HG03039 (cell line): ENCODE results near the gene CCDC28B.

Experiments
- ATAC-seq: cut with Tn5 transposase; IDR thresholded peaks from one replicate; pipeline ENCODE4 v1.9.1; 2021; ENCODE audit warnings: mild to moderate bottlenecking, moderate library complexity; ENCODE audit not compliant: unreplicated experiment

Gene CCDC28B

GRCh38 chr1:32220746-32221580 is 20.6 kb downstream of the CCDC28B start:
- ATAC-seq = no peak

- no peak for ATAC-seq
Measured at GRCh38 chr1:32221581-32221979, 21.2 kb downstream of the CCDC28B start.

GRCh38 chr1:32221980-32222755 is 21.8 kb downstream of the CCDC28B start, which contains the start of the genes EIF3I and TMEM234:
TSS of gene EIF3I (plus strand) at chr1:32222407. CDS start at chr1:32222442, 35 bp downstream.
TSS of gene TMEM234 (minus strand) at chr1:32222353. CDS start at chr1:32222322, 31 bp downstream.
- peak; percentile 89 for ATAC-seq

- no peak for ATAC-seq
Measured at GRCh38 chr1:32223683-32224082, 23.3 kb downstream of the CCDC28B start.

GRCh38 chr1:32224285-32224684 is 23.9 kb downstream of the CCDC28B start:
- no peak for ATAC-seq

- ATAC-seq = no peak
Measured at GRCh38 chr1:32228771-32229170, 28.4 kb downstream of the CCDC28B start.

GRCh38 chr1:32231843-32232432 is 31.5 kb downstream of the CCDC28B start:
- ATAC-seq = no peak

GRCh38 chr1:32232558-32233304 is 32.3 kb downstream of the CCDC28B start:
- ATAC-seq = no peak

- ATAC-seq = no peak
Measured at GRCh38 chr1:32234792-32235191, 34.4 kb downstream of the CCDC28B start.

GRCh38 chr1:32239337-32239736 is 38.9 kb downstream of the CCDC28B start:
- ATAC-seq = no peak

- no peak for ATAC-seq
Measured at GRCh38 chr1:32239790-32240139, 39.4 kb downstream of the CCDC28B start.

GRCh38 chr1:32240140-32240951 is 40.0 kb downstream of the CCDC28B start:
- ATAC-seq = no peak

- peak; percentile 36 for ATAC-seq
Measured at GRCh38 chr1:32241001-32241763, 40.8 kb downstream of the CCDC28B start.

GRCh38 chr1:32242341-32242851 is 42.0 kb downstream of the CCDC28B start:
- no peak for ATAC-seq

- no peak for ATAC-seq
Measured at GRCh38 chr1:32246888-32247273, 46.5 kb downstream of the CCDC28B start, which contains the start of gene FAM167B. TSS of gene FAM167B (plus strand) at chr1:32247222. CDS start at chr1:32247422, 200 bp downstream.

- no peak for ATAC-seq
Measured at GRCh38 chr1:32247452-32247851, 47.1 kb downstream of the CCDC28B start.

- no peak for ATAC-seq
Measured at GRCh38 chr1:32247983-32248889, 47.8 kb downstream of the CCDC28B start.
